Measurements from ENCODE around the gene ARID1A.

ARID1A gene

DNA sequence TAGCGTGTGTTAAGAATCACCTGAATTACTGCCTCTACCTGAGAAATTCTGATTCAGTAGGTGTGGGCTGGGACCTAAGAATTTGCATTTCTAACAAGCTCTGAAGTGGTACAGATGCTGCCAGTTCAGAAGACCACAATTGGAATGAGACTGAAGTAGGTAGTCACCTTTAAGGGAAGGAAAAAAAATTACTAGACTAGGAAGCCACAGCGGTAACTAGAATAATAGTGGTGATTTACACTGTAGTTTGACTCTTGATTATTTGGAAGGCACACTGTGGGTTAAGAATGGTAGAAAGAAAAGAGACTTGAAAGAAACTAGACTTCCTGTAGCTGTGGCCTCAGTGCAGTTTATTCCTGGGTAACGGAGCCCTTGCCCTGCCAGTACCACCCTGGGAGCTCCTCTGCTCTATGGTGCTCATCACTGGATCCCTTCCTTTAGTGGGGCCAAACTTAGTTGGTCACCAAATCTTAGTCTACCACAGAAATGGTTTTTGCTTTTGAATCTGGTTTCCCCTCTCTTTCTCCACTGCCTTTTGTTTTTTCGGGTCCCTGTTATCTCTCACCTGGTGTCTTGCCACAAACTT is 43.6 kb downstream of the ARID1A start:
- H3K4me3 ChIP-seq (ENCODE audit: insufficient read depth, low read length, poor library complexity, severe bottlenecking): no peak overlapping the region
- no peaks in the 10 kb centered on the region for H3K27me3 ChIP-seq (ENCODE audit: low read length)
- H3K9me3 ChIP-seq (ENCODE audit: insufficient read depth, low read length): no peaks in the 10 kb centered on the region
- peak overlapping the region; percentile 46 for H3K27ac ChIP-seq (ENCODE audit: low read depth, low read length)
- peaks cover 44% of the 10 kb centered on the region for H3F3A ChIP-seq (ENCODE audit: insufficient read depth)
- peaks cover 29% of the 10 kb centered on the region for H3K36me3 ChIP-seq (ENCODE audit: low read length)
- H3K9me2 ChIP-seq (replicated peaks; ENCODE audit: insufficient read depth, low read length): no peaks in the 10 kb centered on the region
- no peak overlapping the region; the same call in 1 of the 2 replicates for H3K9ac ChIP-seq (ENCODE audit: low read length)
- no peak overlapping the region for H2AFZ ChIP-seq (ENCODE audit: low read depth, low read length, severe bottlenecking)
- no peaks in the 10 kb centered on the region for H4K20me1 ChIP-seq (ENCODE audit: low read depth, low read length)
- TF ChIP-seq EZH2phosphoT487 (conservative IDR thresholded peaks at IDR 0.05; ENCODE audit: low read length): no peak
- TF ChIP-seq, protein P1, sequence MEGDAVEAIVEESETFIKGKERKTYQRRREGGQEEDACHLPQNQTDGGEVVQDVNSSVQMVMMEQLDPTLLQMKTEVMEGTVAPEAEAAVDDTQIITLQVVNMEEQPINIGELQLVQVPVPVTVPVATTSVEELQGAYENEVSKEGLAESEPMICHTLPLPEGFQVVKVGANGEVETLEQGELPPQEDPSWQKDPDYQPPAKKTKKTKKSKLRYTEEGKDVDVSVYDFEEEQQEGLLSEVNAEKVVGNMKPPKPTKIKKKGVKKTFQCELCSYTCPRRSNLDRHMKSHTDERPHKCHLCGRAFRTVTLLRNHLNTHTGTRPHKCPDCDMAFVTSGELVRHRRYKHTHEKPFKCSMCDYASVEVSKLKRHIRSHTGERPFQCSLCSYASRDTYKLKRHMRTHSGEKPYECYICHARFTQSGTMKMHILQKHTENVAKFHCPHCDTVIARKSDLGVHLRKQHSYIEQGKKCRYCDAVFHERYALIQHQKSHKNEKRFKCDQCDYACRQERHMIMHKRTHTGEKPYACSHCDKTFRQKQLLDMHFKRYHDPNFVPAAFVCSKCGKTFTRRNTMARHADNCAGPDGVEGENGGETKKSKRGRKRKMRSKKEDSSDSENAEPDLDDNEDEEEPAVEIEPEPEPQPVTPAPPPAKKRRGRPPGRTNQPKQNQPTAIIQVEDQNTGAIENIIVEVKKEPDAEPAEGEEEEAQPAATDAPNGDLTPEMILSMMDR (IDR thresholded peaks at IDR 0.05; ENCODE audit: insufficient read depth, low read length, poor library complexity, severe bottlenecking): no peak
- no peak overlapping the region for H3K4me2 ChIP-seq (ENCODE audit: low read depth, low read length, poor library complexity, severe bottlenecking)
- peaks cover 77% of the 10 kb centered on the region for H3K79me2 ChIP-seq (ENCODE audit: insufficient read depth, low read length)

DNA sequence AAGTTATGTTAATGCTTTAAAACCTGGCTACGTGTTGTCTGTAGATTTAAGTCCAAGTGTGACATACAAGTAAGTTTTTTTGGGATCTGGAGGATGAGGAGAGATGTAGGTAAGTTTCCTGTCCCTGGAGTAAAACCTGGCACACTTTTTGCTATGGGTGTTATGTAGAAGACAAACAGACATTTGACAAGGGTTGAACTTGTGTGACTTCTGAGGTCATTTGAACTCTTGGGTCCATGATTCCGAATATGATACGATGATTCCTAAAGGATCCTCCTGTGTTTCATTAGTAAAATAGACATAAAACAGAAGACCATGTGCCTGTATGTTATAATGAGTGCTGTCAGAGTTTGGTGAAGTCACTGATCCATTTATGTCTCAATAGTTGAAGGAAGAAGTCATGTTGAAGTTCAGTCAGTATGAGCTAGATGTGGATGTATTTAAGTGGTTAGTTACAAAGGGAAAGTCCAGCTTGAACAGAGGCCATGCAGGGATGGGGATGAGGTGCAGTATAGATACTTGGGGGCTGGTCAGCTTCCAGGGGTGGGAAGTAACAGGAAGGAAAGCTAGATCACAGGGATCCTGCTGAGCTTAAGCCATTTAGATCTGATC is 44.3 kb downstream of the ARID1A start:
- Histone ChIP-seq H3K4me3 (ENCODE audit: insufficient read depth, low read length, poor library complexity, severe bottlenecking) (no peak overlapping the region), H3K27ac (ENCODE audit: low read depth, low read length) (peak overlapping the region; percentile 46), H4K20me1 (ENCODE audit: low read depth, low read length) (no peaks in the 10 kb centered on the region), H3K36me3 (ENCODE audit: low read length) (peaks cover 31% of the 10 kb centered on the region), H3K9ac (ENCODE audit: low read length) (no peak overlapping the region), H3K79me2 (ENCODE audit: insufficient read depth, low read length) (peaks cover 78% of the 10 kb centered on the region), H3K9me2 (replicated peaks; ENCODE audit: insufficient read depth, low read length) (no peaks in the 10 kb centered on the region), H2AFZ (ENCODE audit: low read depth, low read length, severe bottlenecking) (no peak overlapping the region), H3K9me3 (ENCODE audit: insufficient read depth, low read length) (no peaks in the 10 kb centered on the region), H3K4me2 (ENCODE audit: low read depth, low read length, poor library complexity, severe bottlenecking) (no peak overlapping the region), H3K27me3 (ENCODE audit: low read length) (no peaks in the 10 kb centered on the region), H3F3A (ENCODE audit: insufficient read depth) (peaks cover 46% of the 10 kb centered on the region)
- TF ChIP-seq EZH2phosphoT487 (conservative IDR thresholded peaks at IDR 0.05; ENCODE audit: low read length): no peak

DNA sequence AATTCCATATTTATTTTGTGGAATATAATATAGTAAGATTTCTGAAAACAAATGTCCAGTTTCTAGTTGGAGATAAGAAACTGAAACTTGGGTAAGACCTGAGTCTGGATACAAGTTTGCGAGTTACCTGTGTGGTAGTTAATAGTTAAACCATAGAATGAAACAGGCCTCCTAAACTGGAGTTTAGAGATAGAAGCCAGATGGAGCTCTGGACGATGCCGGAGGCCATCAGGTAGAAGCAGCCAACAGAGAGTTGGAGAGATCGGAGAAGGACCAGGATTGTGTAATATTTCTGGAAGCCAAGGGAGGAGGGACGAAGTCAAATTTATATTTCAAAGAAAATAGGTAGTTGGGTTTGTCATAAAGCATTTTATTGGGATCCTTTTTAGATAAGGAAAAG is 45.1 kb downstream of the ARID1A start:
- H4K20me1 ChIP-seq (ENCODE audit: low read depth, low read length): no peaks in the 10 kb centered on the region
- TF ChIP-seq, protein P1 (IDR thresholded peaks at IDR 0.05; ENCODE audit: insufficient read depth, low read length, poor library complexity, severe bottlenecking): no peak
- TF ChIP-seq EZH2phosphoT487 (conservative IDR thresholded peaks at IDR 0.05; ENCODE audit: low read length): no peak
- H3K27ac ChIP-seq (ENCODE audit: low read depth, low read length): no peak overlapping the region
- H3K79me2 ChIP-seq (ENCODE audit: insufficient read depth, low read length): peaks cover 80% of the 10 kb centered on the region
- no peaks in the 10 kb centered on the region for H3K9me3 ChIP-seq (ENCODE audit: insufficient read depth, low read length)
- H3K9me2 ChIP-seq (replicated peaks; ENCODE audit: insufficient read depth, low read length): no peaks in the 10 kb centered on the region
- no peak overlapping the region for H3K4me3 ChIP-seq (ENCODE audit: insufficient read depth, low read length, poor library complexity, severe bottlenecking)
- no peak overlapping the region for H3K4me2 ChIP-seq (ENCODE audit: low read depth, low read length, poor library complexity, severe bottlenecking)
- peaks cover 42% of the 10 kb centered on the region for H3F3A ChIP-seq (ENCODE audit: insufficient read depth)
- H3K9ac ChIP-seq (ENCODE audit: low read length): no peak overlapping the region
- H3K27me3 ChIP-seq (ENCODE audit: low read length): no peaks in the 10 kb centered on the region
- H2AFZ ChIP-seq (ENCODE audit: low read depth, low read length, severe bottlenecking): no peak overlapping the region
- peaks cover 31% of the 10 kb centered on the region for H3K36me3 ChIP-seq (ENCODE audit: low read length)

DNA sequence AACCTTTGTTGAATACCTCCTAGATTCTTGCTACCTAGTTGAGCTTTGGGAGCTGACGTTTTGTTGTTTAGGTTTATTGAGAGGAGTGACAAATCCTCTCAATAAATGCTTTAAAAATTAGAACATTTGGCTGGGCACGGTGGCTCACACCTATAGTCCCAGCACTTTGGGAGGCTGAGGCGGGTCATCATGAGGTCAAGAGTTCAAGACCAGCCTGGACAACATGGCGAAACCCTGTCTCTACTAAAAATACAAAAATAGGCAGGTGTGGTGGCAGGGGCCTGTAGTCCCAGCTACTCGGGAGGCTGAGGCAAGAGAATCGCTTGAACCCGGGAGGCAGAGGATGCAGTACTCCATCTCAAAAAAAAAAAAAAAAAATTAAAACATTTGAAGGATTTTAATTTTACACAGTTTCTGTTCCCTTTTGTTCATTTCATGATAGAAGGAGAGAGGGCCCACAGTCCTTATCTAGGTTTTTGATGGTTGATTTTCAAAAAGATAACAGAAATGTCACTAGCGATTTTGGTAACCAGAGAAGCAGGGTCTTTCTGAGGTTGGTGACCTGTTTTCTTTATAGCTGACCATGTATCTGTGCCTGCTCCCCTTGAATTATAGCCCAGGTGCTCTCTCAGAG is 47.7 kb downstream of the ARID1A start:
- Histone ChIP-seq H3K4me3 (ENCODE audit: insufficient read depth, low read length, poor library complexity, severe bottlenecking) (peak overlapping the region; percentile 11), H3K9me3 (ENCODE audit: insufficient read depth, low read length) (no peaks in the 10 kb centered on the region), H3K9ac (ENCODE audit: low read length) (peak overlapping the region; percentile 43), H3K27me3 (ENCODE audit: low read length) (no peaks in the 10 kb centered on the region), H3F3A (ENCODE audit: insufficient read depth) (peaks cover 42% of the 10 kb centered on the region), H3K9me2 (replicated peaks; ENCODE audit: insufficient read depth, low read length) (no peaks in the 10 kb centered on the region), H3K4me2 (ENCODE audit: low read depth, low read length, poor library complexity, severe bottlenecking) (peak overlapping the region; percentile 80), H3K27ac (ENCODE audit: low read depth, low read length) (peak overlapping the region; percentile 91), H3K79me2 (ENCODE audit: insufficient read depth, low read length) (peaks cover 91% of the 10 kb centered on the region), H3K36me3 (ENCODE audit: low read length) (peaks cover 34% of the 10 kb centered on the region), H2AFZ (ENCODE audit: low read depth, low read length, severe bottlenecking) (no peak overlapping the region), H4K20me1 (ENCODE audit: low read depth, low read length) (no peaks in the 10 kb centered on the region)
- TF ChIP-seq, protein P1 (IDR thresholded peaks at IDR 0.05; ENCODE audit: insufficient read depth, low read length, poor library complexity, severe bottlenecking): no peak
- TF ChIP-seq EZH2phosphoT487 (conservative IDR thresholded peaks at IDR 0.05; ENCODE audit: low read length): no peak
